Ammon's horn (tissue), 1 donor: ENCODE data around the gene KCNA10.

ENCODE experiments used
- DNase-seq: peaks from one replicate; pipeline ENCODE4 v3.0.0-alpha.2; 2016; ENCODE audit warnings: low spot score

The KCNA10 gene

GRCh38 chr1:110498270-110498669, 20.7 kb downstream of the KCNA10 start:
- DNase-seq: no peak

GRCh38 chr1:110495926-110496600, 22.9 kb downstream of the KCNA10 start:
- peak; percentile 87 for DNase-seq

GRCh38 chr1:110494522-110495406, 24.2 kb downstream of the KCNA10 start:
- no peak for DNase-seq

GRCh38 chr1:110494036-110494435, 24.9 kb downstream of the KCNA10 start:
- no peak for DNase-seq

- DNase-seq: no peak
Measured at GRCh38 chr1:110493059-110493699, 25.8 kb downstream of the KCNA10 start.

- DNase-seq: no peak
Measured at GRCh38 chr1:110492573-110492972, 26.4 kb downstream of the KCNA10 start.

- DNase-seq: peak; percentile 62
Measured at GRCh38 chr1:110490791-110491451, 28.1 kb downstream of the KCNA10 start.

GRCh38 chr1:110489973-110490542, 28.9 kb downstream of the KCNA10 start:
- no peak for DNase-seq

- no peak for DNase-seq
Measured at GRCh38 chr1:110489406-110489805, 29.6 kb downstream of the KCNA10 start.

- no peak for DNase-seq
Measured at GRCh38 chr1:110488867-110489266, 30.1 kb downstream of the KCNA10 start.

GRCh38 chr1:110488161-110488560, 30.8 kb downstream of the KCNA10 start:
- no peak for DNase-seq

- DNase-seq: no peak
Measured at GRCh38 chr1:110487726-110488125, 31.2 kb downstream of the KCNA10 start.

- no peak for DNase-seq
Measured at GRCh38 chr1:110485725-110486124, 33.2 kb downstream of the KCNA10 start.

GRCh38 chr1:110484801-110485200, 34.2 kb downstream of the KCNA10 start:
- no peak for DNase-seq

GRCh38 chr1:110483308-110483685, 35.7 kb downstream of the KCNA10 start:
- DNase-seq: no peak

GRCh38 chr1:110482662-110483307, 36.2 kb downstream of the KCNA10 start:
- DNase-seq: no peak

- no peak for DNase-seq
Measured at GRCh38 chr1:110481968-110482623, 36.9 kb downstream of the KCNA10 start.

- DNase-seq: no peak
Measured at GRCh38 chr1:110480356-110481096, 38.4 kb downstream of the KCNA10 start.

- no peak for DNase-seq
Measured at GRCh38 chr1:110478886-110479285, 40.1 kb downstream of the KCNA10 start.

GRCh38 chr1:110477967-110478640, 40.9 kb downstream of the KCNA10 start:
- no peak for DNase-seq
